Measurements from ENCODE around the gene PPP4R3A.

GRCh38 chr14:91419044-91419397, 91.1 kb downstream of the PPP4R3A start:
- TF ChIP-seq, protein P1, sequence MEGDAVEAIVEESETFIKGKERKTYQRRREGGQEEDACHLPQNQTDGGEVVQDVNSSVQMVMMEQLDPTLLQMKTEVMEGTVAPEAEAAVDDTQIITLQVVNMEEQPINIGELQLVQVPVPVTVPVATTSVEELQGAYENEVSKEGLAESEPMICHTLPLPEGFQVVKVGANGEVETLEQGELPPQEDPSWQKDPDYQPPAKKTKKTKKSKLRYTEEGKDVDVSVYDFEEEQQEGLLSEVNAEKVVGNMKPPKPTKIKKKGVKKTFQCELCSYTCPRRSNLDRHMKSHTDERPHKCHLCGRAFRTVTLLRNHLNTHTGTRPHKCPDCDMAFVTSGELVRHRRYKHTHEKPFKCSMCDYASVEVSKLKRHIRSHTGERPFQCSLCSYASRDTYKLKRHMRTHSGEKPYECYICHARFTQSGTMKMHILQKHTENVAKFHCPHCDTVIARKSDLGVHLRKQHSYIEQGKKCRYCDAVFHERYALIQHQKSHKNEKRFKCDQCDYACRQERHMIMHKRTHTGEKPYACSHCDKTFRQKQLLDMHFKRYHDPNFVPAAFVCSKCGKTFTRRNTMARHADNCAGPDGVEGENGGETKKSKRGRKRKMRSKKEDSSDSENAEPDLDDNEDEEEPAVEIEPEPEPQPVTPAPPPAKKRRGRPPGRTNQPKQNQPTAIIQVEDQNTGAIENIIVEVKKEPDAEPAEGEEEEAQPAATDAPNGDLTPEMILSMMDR (optimal IDR thresholded peaks at IDR 0.05 in 1 of 3, IDR thresholded peaks at IDR 0.05 in 1 of 3, conservative IDR thresholded peaks at IDR 0.05 in 1 of 3; ENCODE audit: extremely low read depth in 1 of 3, insufficient read depth in 2 of 3, low read length in 3 of 3): no peak
- no peak for TF ChIP-seq EZH2 (IDR thresholded peaks at IDR 0.05; ENCODE audit: low read length)

Measured in keratinocyte (primary cell).